ENCODE results near the gene CTXND2. TPM values are rescaled to one million over a fixed set of nuclear protein-coding genes. Genes with fewer than 3 reads are reported as not detected.

CTXND2 gene
- total and polyA plus RNA-seq, 2 of the 4 experiments (the other 2 are of a cell fraction) = not detected

- no peak overlapping the region for H4K8ac ChIP-seq (ENCODE audit: low read depth in 2 of 2, low read length in 2 of 2)
- H3K4me3 ChIP-seq (ENCODE audit: insufficient read depth, low read depth, low read length) = no peak overlapping the region
- no peak overlapping the region for H2BK120ac ChIP-seq (ENCODE audit: low read depth, low read length)
- peaks cover 8% of the 10 kb centered on the region for H3K9me1 ChIP-seq (ENCODE audit: insufficient read depth, low read length)
- no peaks in the 10 kb centered on the region for H3K9me3 ChIP-seq (ENCODE audit: control insufficient read depth, insufficient read depth, low read length)
- no peak overlapping the region for H3K23ac ChIP-seq (ENCODE audit: low read depth, low read length)
- H2AFZ ChIP-seq (replicated peaks; ENCODE audit: low read length, poor library complexity) = no peak overlapping the region
- ATAC-seq (ENCODE audit: low read depth) (no peak), DNase-seq (no peak)
- no peak overlapping the region for H3K56ac ChIP-seq (ENCODE audit: extremely low read depth, insufficient read depth, low read length)
- H3K27me3 ChIP-seq (ENCODE audit: control insufficient read depth, insufficient read depth, low read length) = no peaks in the 10 kb centered on the region
- no peak overlapping the region for H2BK15ac ChIP-seq (ENCODE audit: low read depth, low read length)
- CTCF ChIA-PET = no interaction called here
- BruUV-seq (replicated peaks) = no TSS peak
- no peak overlapping the region for H3K4ac ChIP-seq (ENCODE audit: low read depth, low read length)
- H4K91ac ChIP-seq (ENCODE audit: insufficient read depth, low read depth, low read length) = no peak overlapping the region
- no peak overlapping the region for H2BK5ac ChIP-seq (ENCODE audit: low read depth, low read length, poor library complexity, severe bottlenecking)
- WGBS, 2 experiments (ENCODE audit: extremely low coverage in 2 of 2, insufficient read length in 1 of 2) = no CpG with 5 or more reads among the region's 2 CpGs
- H4K20me1 ChIP-seq (ENCODE audit: insufficient read depth, low read length) = peaks cover 31% of the 10 kb centered on the region; the same call in 1 of the 2 replicates
- no peak overlapping the region for H3K14ac ChIP-seq (replicated peaks; ENCODE audit: low read depth, low read length)
- no peak overlapping the region for H3K27ac ChIP-seq (ENCODE audit: insufficient read depth, low read length)
- no peak for TF ChIP-seq FOS (IDR thresholded peaks at IDR 0.05; ENCODE audit: low read depth, low read length)
- no peak for TF ChIP-seq POLR2A (IDR thresholded peaks at IDR 0.05; ENCODE audit: low read depth, low read length)
- TF ChIP-seq CEBPB (IDR thresholded peaks at IDR 0.05; ENCODE audit: low read depth, low read length) = no peak
- TF ChIP-seq MAFK (IDR thresholded peaks at IDR 0.05; ENCODE audit: low read depth, low read length) = no peak
- no peak for TF ChIP-seq RFX5 (IDR thresholded peaks at IDR 0.05; ENCODE audit: low read depth, low read length)
- no peak for TF ChIP-seq MAZ (IDR thresholded peaks at IDR 0.05; ENCODE audit: borderline replicate concordance, low read depth, low read length)
- TF ChIP-seq NFE2L2 (IDR thresholded peaks at IDR 0.05; ENCODE audit: low read depth, low read length) = no peak
- no peak for TF ChIP-seq RAD21 (IDR thresholded peaks at IDR 0.05; ENCODE audit: low read length)
- no peak for TF ChIP-seq RCOR1 (IDR thresholded peaks at IDR 0.05; ENCODE audit: insufficient replicate concordance, low read length)
- TF ChIP-seq, protein P1, sequence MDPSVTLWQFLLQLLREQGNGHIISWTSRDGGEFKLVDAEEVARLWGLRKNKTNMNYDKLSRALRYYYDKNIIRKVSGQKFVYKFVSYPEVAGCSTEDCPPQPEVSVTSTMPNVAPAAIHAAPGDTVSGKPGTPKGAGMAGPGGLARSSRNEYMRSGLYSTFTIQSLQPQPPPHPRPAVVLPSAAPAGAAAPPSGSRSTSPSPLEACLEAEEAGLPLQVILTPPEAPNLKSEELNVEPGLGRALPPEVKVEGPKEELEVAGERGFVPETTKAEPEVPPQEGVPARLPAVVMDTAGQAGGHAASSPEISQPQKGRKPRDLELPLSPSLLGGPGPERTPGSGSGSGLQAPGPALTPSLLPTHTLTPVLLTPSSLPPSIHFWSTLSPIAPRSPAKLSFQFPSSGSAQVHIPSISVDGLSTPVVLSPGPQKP (IDR thresholded peaks at IDR 0.05; ENCODE audit: borderline replicate concordance, low read depth, low read length) = no peak
- no peak for TF ChIP-seq SMC3 (IDR thresholded peaks at IDR 0.05; ENCODE audit: low read depth, low read length)
- no peak for TF ChIP-seq BHLHE40 (IDR thresholded peaks at IDR 0.05; ENCODE audit: low read depth, low read length)
- POLR2A ChIA-PET (ENCODE audit: unreplicated experiment) = no interaction called here
- intact Hi-C loops (cut with micrococcal nuclease) = no loop called here
- peaks cover 17% of the 10 kb centered on the region for H3K36me3 ChIP-seq (ENCODE audit: control insufficient read depth, insufficient read depth, low read length)
- no peak overlapping the region for H2AK9ac ChIP-seq (replicated peaks; ENCODE audit: low read depth, low read length, poor library complexity)
- dilution Hi-C loops (cut with HindIII; ENCODE audit: low sequenced_read_pairs, unreplicated experiment) = no loop called here
- H3K9ac ChIP-seq (ENCODE audit: low read depth, low read length) = no peak overlapping the region
- in situ Hi-C loops (cut with MboI; ENCODE audit: low sequenced_read_pairs) = no loop called here
- H3K79me1 ChIP-seq (ENCODE audit: low read depth in 1 of 2, low read length in 2 of 2) = peaks cover 19 to 57% of the 10 kb centered on the region in 2 experiments; a peak in 3 of 4 replicates
- no peak overlapping the region for H3K18ac ChIP-seq (ENCODE audit: low read depth, low read length)
- H2BK20ac ChIP-seq (ENCODE audit: low read depth, low read length) = no peak overlapping the region
- peaks cover 3% of the 10 kb centered on the region for H3K4me1 ChIP-seq (ENCODE audit: control insufficient read depth, insufficient read depth, low read length)
- no peak overlapping the region for H4K5ac ChIP-seq (ENCODE audit: low read depth, low read length)
- no peak overlapping the region for H2AK5ac ChIP-seq (ENCODE audit: low read depth, low read length)
- no peak overlapping the region for H3K4me2 ChIP-seq (ENCODE audit: low read depth, low read length)
Observed at GRCh38 chr1:150873521-150873920, 13.4 kb upstream of the CTXND2 start.
